ENCODE measurements around the gene EIF2S1. TPM values are rescaled to one million over a fixed set of nuclear protein-coding genes. Genes with fewer than 3 reads are reported as not detected.
"Not testable (repeated sequence)": the region's sequence is repeated elsewhere in the genome, so short reads cannot be mapped to it uniquely, and the experiment has no call there.

The EIF2S1 gene
- total RNA-seq, 4 donors from 2014 or later: 55.8 to 153 (median 138) TPM

DNA sequence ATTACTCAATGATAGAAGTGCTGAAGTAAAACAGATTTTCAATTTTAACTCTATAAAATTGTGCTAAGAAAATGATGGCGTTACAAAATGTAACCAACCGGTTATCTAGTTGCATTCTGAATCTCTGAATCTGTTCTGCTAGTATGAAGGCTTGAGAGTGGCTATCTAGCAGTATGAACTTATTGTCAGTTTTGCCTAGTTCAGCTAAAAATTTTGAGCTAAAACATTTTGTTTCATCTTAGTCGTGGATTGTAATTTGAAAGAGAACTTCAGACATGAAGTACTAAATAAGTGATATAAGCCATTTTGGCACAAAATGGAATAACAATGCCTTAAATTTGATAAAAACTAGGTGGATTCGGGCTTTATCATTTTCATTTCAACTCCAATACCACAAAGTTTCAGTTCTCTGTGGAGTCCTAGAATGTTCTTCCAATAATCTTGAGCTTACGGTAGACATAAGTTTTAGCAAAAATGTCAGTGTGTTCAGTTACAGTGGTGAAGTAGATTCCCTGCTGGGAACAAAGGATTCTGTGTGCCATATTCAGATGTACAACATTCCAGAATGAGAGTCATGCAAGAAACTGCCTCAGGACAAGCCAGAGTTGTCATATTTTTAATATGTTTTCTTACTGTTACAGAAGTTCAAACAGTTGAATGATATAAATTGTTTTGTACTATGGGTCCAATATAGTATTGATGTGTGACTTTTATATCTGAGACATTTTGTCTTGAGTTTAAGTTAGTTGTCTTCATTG is 28.6 kb upstream of the EIF2S1 start:
- no peak overlapping the region for H3K4me3 ChIP-seq
- no peaks in the 10 kb centered on the region for H3K27me3 ChIP-seq
- no peak for TF ChIP-seq POLR2A (IDR thresholded peaks at IDR 0.05)
- TF ChIP-seq, protein P1, sequence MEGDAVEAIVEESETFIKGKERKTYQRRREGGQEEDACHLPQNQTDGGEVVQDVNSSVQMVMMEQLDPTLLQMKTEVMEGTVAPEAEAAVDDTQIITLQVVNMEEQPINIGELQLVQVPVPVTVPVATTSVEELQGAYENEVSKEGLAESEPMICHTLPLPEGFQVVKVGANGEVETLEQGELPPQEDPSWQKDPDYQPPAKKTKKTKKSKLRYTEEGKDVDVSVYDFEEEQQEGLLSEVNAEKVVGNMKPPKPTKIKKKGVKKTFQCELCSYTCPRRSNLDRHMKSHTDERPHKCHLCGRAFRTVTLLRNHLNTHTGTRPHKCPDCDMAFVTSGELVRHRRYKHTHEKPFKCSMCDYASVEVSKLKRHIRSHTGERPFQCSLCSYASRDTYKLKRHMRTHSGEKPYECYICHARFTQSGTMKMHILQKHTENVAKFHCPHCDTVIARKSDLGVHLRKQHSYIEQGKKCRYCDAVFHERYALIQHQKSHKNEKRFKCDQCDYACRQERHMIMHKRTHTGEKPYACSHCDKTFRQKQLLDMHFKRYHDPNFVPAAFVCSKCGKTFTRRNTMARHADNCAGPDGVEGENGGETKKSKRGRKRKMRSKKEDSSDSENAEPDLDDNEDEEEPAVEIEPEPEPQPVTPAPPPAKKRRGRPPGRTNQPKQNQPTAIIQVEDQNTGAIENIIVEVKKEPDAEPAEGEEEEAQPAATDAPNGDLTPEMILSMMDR (IDR thresholded peaks at IDR 0.05): no peak
- H3K9me3 ChIP-seq: no peaks in the 10 kb centered on the region
- DNase-seq: no peak
- peaks cover 0 to 85% (median 8%) of the 10 kb centered on the region in 3 donors for H3K36me3 ChIP-seq
- WGBS, 2 donors: 89 to 91% methylated on average over 5 of the region's 5 CpGs
- no peak overlapping the region for H3K27ac ChIP-seq
- intact Hi-C loops (cut with DNase I): no loop called here
- no peaks in the 10 kb centered on the region for H3K4me1 ChIP-seq

GRCh38 chr14:67332468-67332867 is 27.7 kb upstream of the EIF2S1 start:
- H3K27ac ChIP-seq: no peak overlapping the region
- intact Hi-C loops (cut with DNase I): no loop called here
- no peaks in the 10 kb centered on the region for H3K9me3 ChIP-seq
- WGBS, 2 donors: 94 to 95% methylated on average over 5 of the region's 5 CpGs
- H3K36me3 ChIP-seq: peaks cover 0 to 85% (median 8%) of the 10 kb centered on the region in 3 donors
- no peaks in the 10 kb centered on the region for H3K4me1 ChIP-seq
- H3K4me3 ChIP-seq: no peak overlapping the region
- no peaks in the 10 kb centered on the region for H3K27me3 ChIP-seq
- TF ChIP-seq, protein P1 (IDR thresholded peaks at IDR 0.05): no peak
- TF ChIP-seq POLR2A (IDR thresholded peaks at IDR 0.05): no peak
- no peak for DNase-seq

GRCh38 chr14:67335781-67336180 is 24.3 kb upstream of the EIF2S1 start:
- 92 to 98% methylated on average over 2 of the region's 2 CpGs for WGBS, 2 donors
- intact Hi-C loops (cut with DNase I): no loop called here
- Histone ChIP-seq H3K36me3 (peaks cover 7 to 98% (median 8%) of the 10 kb centered on the region in 3 donors), H3K4me1 (no peaks in the 10 kb centered on the region), H3K4me3 (no peak overlapping the region), H3K27me3 (no peaks in the 10 kb centered on the region), H3K9me3 (no peaks in the 10 kb centered on the region), H3K27ac (no peak overlapping the region)
- TF ChIP-seq, protein P1 (IDR thresholded peaks at IDR 0.05): peak in 1 of 6 experiments; percentile 39
- TF ChIP-seq POLR2A (IDR thresholded peaks at IDR 0.05): no peak
- no peak for DNase-seq

- WGBS, 2 donors: no CpG with 5 or more reads among the region's 31 CpGs
- DNase-seq; intact Hi-C loops (cut with DNase I); H3K9me3 ChIP-seq; H3K4me3 ChIP-seq; H3K27me3 ChIP-seq; H3K27ac ChIP-seq: not testable (repeated sequence)
- Histone ChIP-seq H3K4me1 (peaks cover 0 to 31% (median 4%) of the 10 kb centered on the region in 3 donors), H3K36me3 (peaks cover 5 to 95% (median 7%) of the 10 kb centered on the region in 3 donors)
These were observed 18.9 kb upstream of the EIF2S1 start for GRCh38 chr14:67341231-67341630.

- Histone ChIP-seq H3K4me1 (peaks cover 0 to 38% (median 4%) of the 10 kb centered on the region in 3 donors), H3K36me3 (peaks cover 7 to 95% (median 19%) of the 10 kb centered on the region in 3 donors), H3K4me3 (no peak overlapping the region), H3K27ac (peak overlapping the region; percentile 50 to 85 (median 69)), H3K9me3 (no peaks in the 10 kb centered on the region), H3K27me3 (no peaks in the 10 kb centered on the region)
- DNase-seq: no peak
- 44 to 78% methylated on average over 4 of the region's 4 CpGs for WGBS, 2 donors
- no peak for TF ChIP-seq POLR2A (IDR thresholded peaks at IDR 0.05)
- TF ChIP-seq, protein P1 (IDR thresholded peaks at IDR 0.05): no peak
- intact Hi-C loops (cut with DNase I): no loop called here
These were observed 16.4 kb upstream of the EIF2S1 start for GRCh38 chr14:67343601-67344230.

Data from esophagus squamous epithelium (tissue), 5 donors.